ENCODE measurements around the gene ASIC3.

Gene ASIC3

DNA sequence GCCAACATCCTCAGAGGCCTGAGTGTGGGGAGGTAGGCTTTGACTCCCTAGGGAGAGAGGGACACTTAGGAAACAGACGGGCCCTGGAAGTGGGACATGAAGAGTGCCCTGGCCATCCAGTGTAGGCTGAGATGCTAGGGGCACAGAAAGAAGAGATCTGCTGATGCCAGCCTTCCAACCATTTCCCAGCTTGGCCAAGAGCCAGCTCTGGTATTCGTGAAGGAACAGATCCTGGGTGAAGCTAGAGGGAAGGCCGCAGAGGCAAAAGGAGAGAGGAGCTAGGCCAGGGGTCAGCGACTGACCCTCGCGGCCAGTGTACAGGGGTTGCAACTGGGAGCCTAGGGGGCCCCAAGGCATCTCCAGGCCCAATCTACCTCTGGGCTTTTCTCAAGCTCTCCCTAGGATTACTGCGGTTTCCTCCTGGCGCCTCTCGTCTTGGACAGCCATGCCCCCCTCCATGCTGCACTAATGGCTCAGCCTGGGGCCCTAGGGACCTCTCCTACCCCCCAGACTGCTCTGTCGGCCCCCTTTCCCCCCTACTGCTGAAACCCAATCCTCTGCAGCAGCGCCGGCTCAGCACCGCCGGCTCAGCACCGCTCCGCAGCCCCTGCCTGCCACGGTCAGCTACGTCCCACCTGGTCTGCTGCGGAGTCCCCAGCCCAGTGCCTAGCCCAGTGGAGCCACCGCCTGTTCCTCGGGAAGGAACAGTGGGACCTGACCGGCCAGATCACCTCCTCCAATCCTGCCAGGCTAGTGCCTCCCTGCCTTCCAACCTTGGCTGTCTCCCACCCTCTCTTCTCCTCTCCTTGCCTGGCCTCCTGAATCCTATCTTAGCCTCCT lies at the start of gene ASIC3:
Gene ASIC3 (plus strand): TSS at position 556 of the 840 bp plus-strand sequence. CDS start 355 bp downstream, outside the sequence.
- no peaks in the 10 kb centered on the region for H3K36me3 ChIP-seq (ENCODE audit: insufficient read depth, low read length)
- H3K4me3 ChIP-seq (ENCODE audit: low read length, poor library complexity, severe bottlenecking), result no peak within 1 kb of the TSS
- H2AFZ ChIP-seq (ENCODE audit: low read length), result no peak within 1 kb of the TSS
- H3K27me3 ChIP-seq (ENCODE audit: insufficient read depth, low read length, poor library complexity, severe bottlenecking), result no peaks in the 10 kb centered on the region
- H3K9ac ChIP-seq (ENCODE audit: low read depth, low read length, poor library complexity, severe bottlenecking), result no peak within 1 kb of the TSS
- peaks cover 8% of the 10 kb centered on the region for H3K4me1 ChIP-seq (ENCODE audit: insufficient read depth, low read length, poor library complexity, severe bottlenecking)
- no peaks in the 10 kb centered on the region for H3K9me2 ChIP-seq (replicated peaks; ENCODE audit: low read depth, low read length)
- H4K20me1 ChIP-seq (ENCODE audit: insufficient read depth, low read length, poor library complexity, severe bottlenecking), result no peaks in the 10 kb centered on the region
- no peak within 1 kb of the TSS for H3K4me2 ChIP-seq (ENCODE audit: low read depth, low read length, poor library complexity, severe bottlenecking)
- no peaks in the 10 kb centered on the region for H3K79me2 ChIP-seq (ENCODE audit: insufficient read depth, low read length)
- TF ChIP-seq, protein P1, sequence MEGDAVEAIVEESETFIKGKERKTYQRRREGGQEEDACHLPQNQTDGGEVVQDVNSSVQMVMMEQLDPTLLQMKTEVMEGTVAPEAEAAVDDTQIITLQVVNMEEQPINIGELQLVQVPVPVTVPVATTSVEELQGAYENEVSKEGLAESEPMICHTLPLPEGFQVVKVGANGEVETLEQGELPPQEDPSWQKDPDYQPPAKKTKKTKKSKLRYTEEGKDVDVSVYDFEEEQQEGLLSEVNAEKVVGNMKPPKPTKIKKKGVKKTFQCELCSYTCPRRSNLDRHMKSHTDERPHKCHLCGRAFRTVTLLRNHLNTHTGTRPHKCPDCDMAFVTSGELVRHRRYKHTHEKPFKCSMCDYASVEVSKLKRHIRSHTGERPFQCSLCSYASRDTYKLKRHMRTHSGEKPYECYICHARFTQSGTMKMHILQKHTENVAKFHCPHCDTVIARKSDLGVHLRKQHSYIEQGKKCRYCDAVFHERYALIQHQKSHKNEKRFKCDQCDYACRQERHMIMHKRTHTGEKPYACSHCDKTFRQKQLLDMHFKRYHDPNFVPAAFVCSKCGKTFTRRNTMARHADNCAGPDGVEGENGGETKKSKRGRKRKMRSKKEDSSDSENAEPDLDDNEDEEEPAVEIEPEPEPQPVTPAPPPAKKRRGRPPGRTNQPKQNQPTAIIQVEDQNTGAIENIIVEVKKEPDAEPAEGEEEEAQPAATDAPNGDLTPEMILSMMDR (conservative IDR thresholded peaks at IDR 0.05; ENCODE audit: low read length), result no peak
- no peak for TF ChIP-seq EZH2phosphoT487 (IDR thresholded peaks at IDR 0.05; ENCODE audit: borderline replicate concordance)
- H3K9me3 ChIP-seq (ENCODE audit: insufficient read depth, low read depth, low read length), result no peaks in the 10 kb centered on the region
- no peaks in the 10 kb centered on the region for H3F3A ChIP-seq (ENCODE audit: low read depth)

DNA sequence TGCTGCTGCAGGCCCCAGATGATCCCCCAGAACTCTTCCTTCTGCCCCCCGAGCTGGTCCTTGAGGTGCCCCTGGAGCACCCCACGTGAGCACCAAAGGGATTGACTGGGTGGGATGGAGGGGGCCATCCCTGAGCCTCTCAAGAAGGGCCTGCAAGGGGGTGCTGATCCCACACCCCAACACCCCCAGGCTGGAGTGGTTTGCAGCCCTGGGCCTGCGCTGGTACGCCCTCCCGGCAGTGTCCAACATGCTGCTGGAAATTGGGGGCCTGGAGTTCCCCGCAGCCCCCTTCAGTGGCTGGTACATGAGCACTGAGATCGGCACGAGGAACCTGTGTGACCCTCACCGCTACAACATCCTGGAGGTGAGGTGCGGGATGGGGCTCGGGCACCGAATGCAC lies 49.3 kb upstream of the ASIC3 start:
- Histone ChIP-seq H3K27me3 (ENCODE audit: insufficient read depth, low read length, poor library complexity, severe bottlenecking) (no peaks in the 10 kb centered on the region), H4K20me1 (ENCODE audit: insufficient read depth, low read length, poor library complexity, severe bottlenecking) (no peaks in the 10 kb centered on the region), H3K4me2 (ENCODE audit: low read depth, low read length, poor library complexity, severe bottlenecking) (no peak overlapping the region), H2AFZ (ENCODE audit: low read length) (no peak overlapping the region), H3K9ac (ENCODE audit: low read depth, low read length, poor library complexity, severe bottlenecking) (no peak overlapping the region), H3K79me2 (ENCODE audit: insufficient read depth, low read length) (no peaks in the 10 kb centered on the region), H3K9me2 (replicated peaks; ENCODE audit: low read depth, low read length) (no peaks in the 10 kb centered on the region), H3K4me1 (ENCODE audit: insufficient read depth, low read length, poor library complexity, severe bottlenecking) (peaks cover 13% of the 10 kb centered on the region), H3K9me3 (ENCODE audit: insufficient read depth, low read depth, low read length) (no peaks in the 10 kb centered on the region), H3F3A (ENCODE audit: low read depth) (no peaks in the 10 kb centered on the region; the same call in 1 of the 2 replicates), H3K4me3 (ENCODE audit: low read length, poor library complexity, severe bottlenecking) (no peak overlapping the region), H3K36me3 (ENCODE audit: insufficient read depth, low read length) (no peaks in the 10 kb centered on the region)
- TF ChIP-seq EZH2phosphoT487 (IDR thresholded peaks at IDR 0.05; ENCODE audit: borderline replicate concordance), result no peak
- TF ChIP-seq, protein P1 (conservative IDR thresholded peaks at IDR 0.05; ENCODE audit: low read length), result no peak

DNA sequence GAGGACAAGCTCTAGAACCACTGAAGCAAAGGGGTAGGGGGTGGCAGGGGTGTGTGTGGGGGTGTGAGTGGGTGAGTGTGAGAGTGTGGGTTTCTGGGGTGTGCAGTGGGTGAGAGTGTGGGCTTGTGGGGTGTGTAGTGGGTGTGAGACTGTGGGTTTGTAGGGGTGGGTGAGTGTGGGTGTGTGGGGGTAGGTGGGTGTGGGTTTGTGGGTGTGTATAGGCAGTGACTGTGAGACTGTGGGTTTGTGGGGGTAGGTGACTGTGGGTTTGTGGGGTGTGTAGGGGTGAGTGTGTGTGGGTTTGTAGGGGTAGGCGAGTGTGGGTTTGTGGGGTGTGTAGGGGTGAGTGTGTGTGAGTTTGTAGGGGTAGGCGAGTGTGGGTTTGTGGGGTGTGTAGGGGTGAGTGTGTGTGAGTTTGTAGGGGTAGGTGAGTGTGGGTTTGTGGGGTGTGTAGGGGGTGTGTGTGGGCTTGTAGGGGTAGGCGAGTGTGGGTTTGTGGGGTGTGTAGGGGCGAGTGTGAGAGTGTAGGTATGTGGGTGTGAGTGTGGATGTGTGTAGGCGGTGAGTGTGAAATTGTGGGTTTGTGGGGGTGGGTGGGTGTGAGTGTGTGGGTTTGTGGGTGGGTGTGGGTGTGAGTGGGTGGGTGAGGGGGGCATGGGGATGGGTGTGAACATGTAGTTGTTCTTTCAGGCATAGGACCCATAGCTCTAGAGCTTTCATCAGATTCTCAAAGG lies 48.7 kb upstream of the ASIC3 start:
- H3K4me3 ChIP-seq (ENCODE audit: low read length, poor library complexity, severe bottlenecking), result no peak overlapping the region

More for the DNA sequence above, 48.7 kb upstream of the ASIC3 start:
- Histone ChIP-seq H3K36me3 (ENCODE audit: insufficient read depth, low read length) (no peaks in the 10 kb centered on the region), H3K4me1 (ENCODE audit: insufficient read depth, low read length, poor library complexity, severe bottlenecking) (peaks cover 7% of the 10 kb centered on the region), H3K79me2 (ENCODE audit: insufficient read depth, low read length) (no peaks in the 10 kb centered on the region), H3F3A (ENCODE audit: low read depth) (no peaks in the 10 kb centered on the region; the same call in 1 of the 2 replicates), H3K9me3 (ENCODE audit: insufficient read depth, low read depth, low read length) (no peaks in the 10 kb centered on the region), H3K27me3 (ENCODE audit: insufficient read depth, low read length, poor library complexity, severe bottlenecking) (no peaks in the 10 kb centered on the region), H3K4me2 (ENCODE audit: low read depth, low read length, poor library complexity, severe bottlenecking) (no peak overlapping the region), H3K9ac (ENCODE audit: low read depth, low read length, poor library complexity, severe bottlenecking) (no peak overlapping the region), H3K9me2 (replicated peaks; ENCODE audit: low read depth, low read length) (no peaks in the 10 kb centered on the region), H4K20me1 (ENCODE audit: insufficient read depth, low read length, poor library complexity, severe bottlenecking) (no peaks in the 10 kb centered on the region), H2AFZ (ENCODE audit: low read length) (no peak overlapping the region)
- no peak for TF ChIP-seq EZH2phosphoT487 (IDR thresholded peaks at IDR 0.05; ENCODE audit: borderline replicate concordance)
- TF ChIP-seq, protein P1 (conservative IDR thresholded peaks at IDR 0.05; ENCODE audit: low read length), result no peak
